Mucosa of descending colon (tissue), 3 donors: ENCODE data around the gene CDO1. TPM values are rescaled to one million over a fixed set of nuclear protein-coding genes. Genes with fewer than 3 reads are reported as not detected.

Experiments
- ATAC-seq: fragments of 200-7000 bp; cut with Tn5 transposase; one replicate; pipeline ENCODE4 v1.9.1; 2020; ENCODE audit warnings: mild to moderate bottlenecking, moderate library complexity
- DNase-seq, 3 donors: peaks; one replicate each; pipeline ENCODE4 v3.0.0-alpha.2; 2020
- H3K36me3 ChIP-seq: fragments of 200-600 bp; one replicate; pipeline ENCODE4 v1.8.0; 2021; ENCODE audit warnings: low read depth, mild to moderate bottlenecking
- H3K4me1 ChIP-seq: fragments of 200-600 bp; one replicate; pipeline ENCODE4 v1.8.0; 2021; ENCODE audit warnings: low read depth, mild to moderate bottlenecking
- H3K4me3 ChIP-seq: fragments of 200-600 bp; one replicate; pipeline ENCODE4 v1.8.0; 2021; ENCODE audit warnings: mild to moderate bottlenecking
- H3K9me3 ChIP-seq: fragments of 200-600 bp; one replicate; pipeline ENCODE4 v1.8.0; 2021; ENCODE audit warnings: mild to moderate bottlenecking
- intact Hi-C, 2 donors: fragments of 100-400 bp; cut with DNase I in 1 of 2; cut with micrococcal nuclease in 1 of 2; formaldehyde crosslinking; loops; one replicate each; pipeline versions ENCODE4 v1.11.0 to v1.11.1; 2022; cut with DNase I, micrococcal nuclease
- total RNA-seq, 3 donors: library from RNA; stranded (reverse); fragmentation: NEBNext Ultra II Directional in 2 of 3; extraction: Animal tissue kit (Norgen Biotek cat#: 25700) in 2 of 3; gene quantifications; one replicate each; pipeline versions ENCODE4 v1.2.1 to v1.2.4, GENCODE V29; 2021 to 2023
- TF ChIP-seq, protein P1 (sequence below): fragments of 200-600 bp; IDR thresholded peaks from one replicate; pipeline ENCODE4 v1.8.0; 2022; ENCODE audit warnings: antibody characterized with exemption, mild to moderate bottlenecking
- donor health status: DM: no; HTN: no; CAD: no; lungs with moderate emphysema.
- donor health status: DM: no; HTN: no; CAD: no.
- donor health status: DM: no; HTN: yes; CAD: no.

The CDO1 gene
- total RNA-seq, 3 donors from 2014 or later, result 2.0 to 3.0 TPM; not detected in 1

DNA sequence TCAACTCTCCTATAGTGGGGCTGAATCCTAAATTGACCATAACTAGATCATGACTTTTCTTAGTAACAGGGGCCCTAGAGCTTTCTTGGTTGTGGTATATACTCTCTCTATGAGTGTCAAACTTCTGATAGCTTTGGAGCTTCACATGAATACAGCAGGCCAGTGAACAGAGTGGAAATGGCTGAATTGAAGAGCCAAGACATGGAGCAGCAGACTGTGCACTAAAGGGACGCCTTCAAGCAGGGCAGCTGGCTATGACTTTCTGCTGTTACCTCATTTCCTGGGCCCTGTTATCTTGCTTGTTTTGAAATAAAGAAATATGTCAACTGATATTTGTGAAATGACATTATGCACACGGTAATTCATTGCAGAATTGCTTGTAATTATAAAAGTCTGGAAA, 16.4 kb downstream of the CDO1 start:
- Histone ChIP-seq H3K4me3 (no peak overlapping the region), H3K4me1 (no peaks in the 10 kb centered on the region), H3K9me3 (no peaks in the 10 kb centered on the region), H3K36me3 (no peaks in the 10 kb centered on the region)
- intact Hi-C loops, result no loop called here
- TF ChIP-seq, protein P1, sequence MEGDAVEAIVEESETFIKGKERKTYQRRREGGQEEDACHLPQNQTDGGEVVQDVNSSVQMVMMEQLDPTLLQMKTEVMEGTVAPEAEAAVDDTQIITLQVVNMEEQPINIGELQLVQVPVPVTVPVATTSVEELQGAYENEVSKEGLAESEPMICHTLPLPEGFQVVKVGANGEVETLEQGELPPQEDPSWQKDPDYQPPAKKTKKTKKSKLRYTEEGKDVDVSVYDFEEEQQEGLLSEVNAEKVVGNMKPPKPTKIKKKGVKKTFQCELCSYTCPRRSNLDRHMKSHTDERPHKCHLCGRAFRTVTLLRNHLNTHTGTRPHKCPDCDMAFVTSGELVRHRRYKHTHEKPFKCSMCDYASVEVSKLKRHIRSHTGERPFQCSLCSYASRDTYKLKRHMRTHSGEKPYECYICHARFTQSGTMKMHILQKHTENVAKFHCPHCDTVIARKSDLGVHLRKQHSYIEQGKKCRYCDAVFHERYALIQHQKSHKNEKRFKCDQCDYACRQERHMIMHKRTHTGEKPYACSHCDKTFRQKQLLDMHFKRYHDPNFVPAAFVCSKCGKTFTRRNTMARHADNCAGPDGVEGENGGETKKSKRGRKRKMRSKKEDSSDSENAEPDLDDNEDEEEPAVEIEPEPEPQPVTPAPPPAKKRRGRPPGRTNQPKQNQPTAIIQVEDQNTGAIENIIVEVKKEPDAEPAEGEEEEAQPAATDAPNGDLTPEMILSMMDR, result no peak
- ATAC-seq (no peak), DNase-seq (no peak)

DNA sequence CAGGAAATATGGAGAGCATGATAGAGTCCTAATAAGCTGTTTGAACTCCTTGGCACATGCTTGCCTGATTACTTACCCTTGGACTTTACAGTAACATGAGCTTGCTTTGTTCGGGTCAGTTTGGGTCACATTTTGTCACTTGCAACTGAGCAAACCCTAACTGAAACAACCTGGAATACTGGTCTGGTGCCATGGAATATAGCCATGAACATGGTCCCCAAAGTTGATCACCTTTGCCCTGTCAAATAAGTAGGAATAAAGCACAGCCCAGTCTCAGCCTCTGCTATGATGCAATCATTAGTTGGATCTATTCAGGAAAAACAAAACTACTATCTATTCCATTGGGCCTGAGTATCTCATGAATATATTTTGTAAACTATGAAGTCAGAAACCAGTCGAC, 18.2 kb downstream of the CDO1 start:
- intact Hi-C loops, result no loop called here
- Histone ChIP-seq H3K4me3 (no peak overlapping the region), H3K36me3 (no peaks in the 10 kb centered on the region), H3K4me1 (no peaks in the 10 kb centered on the region), H3K9me3 (no peaks in the 10 kb centered on the region)
- TF ChIP-seq, protein P1, result no peak
- DNase-seq (no peak), ATAC-seq (no peak)

DNA sequence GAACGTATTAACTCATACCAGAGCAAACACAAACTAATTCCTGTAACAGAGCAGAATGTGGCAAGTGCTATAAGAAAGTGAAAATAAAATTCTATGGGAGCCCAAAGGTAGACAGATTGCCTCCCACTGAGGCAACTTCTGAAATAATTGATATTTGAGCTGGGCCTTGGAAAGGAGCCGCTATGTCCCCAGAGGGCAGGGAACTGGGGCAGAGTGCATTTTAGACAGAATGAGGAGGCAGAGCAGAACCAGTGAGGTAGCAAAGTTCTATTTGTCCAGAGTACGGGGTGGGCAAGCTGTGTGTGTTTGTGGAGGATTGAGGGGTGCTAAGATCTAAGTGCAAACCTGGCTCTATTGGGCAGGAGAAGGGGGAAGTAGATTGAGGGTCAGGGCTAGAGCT, 19.8 kb downstream of the CDO1 start:
- intact Hi-C loops, result no loop called here
- no peaks in the 10 kb centered on the region for H3K4me1 ChIP-seq
- no peak for DNase-seq
- no peak overlapping the region for H3K4me3 ChIP-seq
- H3K9me3 ChIP-seq, result no peaks in the 10 kb centered on the region
- ATAC-seq, result no peak
- no peaks in the 10 kb centered on the region for H3K36me3 ChIP-seq
- TF ChIP-seq, protein P1, result no peak

DNA sequence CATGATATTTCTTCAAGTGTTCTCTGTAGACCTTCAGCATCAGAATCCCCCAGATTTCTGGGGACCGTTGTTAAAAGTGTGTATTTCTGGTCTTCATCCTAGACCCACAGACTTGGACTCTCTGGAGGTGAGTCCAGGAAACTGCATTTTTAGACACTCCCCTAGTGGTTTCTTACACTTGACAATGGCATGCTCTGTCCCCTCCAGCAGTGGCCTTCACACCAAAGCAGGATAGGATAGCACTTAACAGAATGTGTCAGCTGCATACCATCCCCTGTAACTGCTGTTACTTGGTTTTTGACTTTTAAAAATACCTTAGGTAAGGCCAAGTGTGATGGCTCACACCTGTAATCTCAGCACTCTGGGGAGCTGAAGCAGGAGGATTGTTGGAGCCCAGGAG, 20.8 kb downstream of the CDO1 start:
- Histone ChIP-seq H3K9me3 (no peaks in the 10 kb centered on the region), H3K4me3 (no peak overlapping the region), H3K4me1 (no peaks in the 10 kb centered on the region), H3K36me3 (no peaks in the 10 kb centered on the region)
- DNase-seq (no peak), ATAC-seq (no peak)
- intact Hi-C loops, result no loop called here
- TF ChIP-seq, protein P1, result no peak

DNA sequence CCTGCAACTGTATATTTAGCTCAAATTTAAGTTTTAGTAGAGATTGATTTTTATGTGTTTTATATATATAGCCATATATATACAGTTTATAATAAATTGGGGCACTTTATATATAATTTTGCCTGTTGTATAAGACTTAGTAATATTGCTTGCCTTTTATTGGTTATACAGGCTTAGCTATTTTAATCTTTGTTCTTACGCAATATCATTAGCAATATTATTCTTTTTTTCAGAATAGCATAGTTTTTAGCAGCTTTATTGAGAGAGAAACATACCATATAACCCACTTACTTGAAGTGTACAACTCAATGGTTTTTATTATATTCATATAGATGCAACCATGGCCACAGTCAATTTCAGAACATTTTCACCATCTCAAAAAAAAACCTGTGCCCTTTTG, 28.0 kb downstream of the CDO1 start:
- TF ChIP-seq, protein P1, result no peak
- no peaks in the 10 kb centered on the region for H3K9me3 ChIP-seq
- no peaks in the 10 kb centered on the region for H3K36me3 ChIP-seq
- ATAC-seq, result no peak
- intact Hi-C loops, result no loop called here
- H3K4me1 ChIP-seq, result no peaks in the 10 kb centered on the region
- H3K4me3 ChIP-seq, result no peak overlapping the region
- DNase-seq, result no peak

DNA sequence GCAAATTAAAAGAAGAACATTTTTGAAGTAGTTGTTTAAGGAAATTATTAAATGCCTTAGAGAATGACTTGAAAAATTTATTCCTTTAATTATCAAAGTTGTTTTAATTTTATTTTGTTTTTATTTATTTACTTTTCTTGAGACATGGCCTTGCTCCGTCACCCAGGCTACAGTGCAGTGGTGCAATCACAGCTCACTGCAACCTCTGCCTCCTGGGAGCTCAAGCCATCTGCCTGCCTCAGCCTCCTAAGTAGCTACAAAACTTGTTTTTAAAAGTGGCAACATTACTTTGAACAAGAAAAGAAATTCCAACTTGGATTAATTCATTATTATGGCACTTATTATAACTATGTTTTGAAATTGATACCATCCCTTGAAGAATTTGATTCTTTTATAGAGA, 29.0 kb downstream of the CDO1 start:
- no peak overlapping the region for H3K4me3 ChIP-seq
- DNase-seq (no peak), ATAC-seq (no peak)
- no peaks in the 10 kb centered on the region for H3K4me1 ChIP-seq
- TF ChIP-seq, protein P1, result no peak
- H3K36me3 ChIP-seq, result no peaks in the 10 kb centered on the region
- no peaks in the 10 kb centered on the region for H3K9me3 ChIP-seq
- intact Hi-C loops, result no loop called here
